Subcutaneous adipose tissue (tissue), 4 donors: ENCODE measurements around the gene PROZ. TPM values are rescaled to one million over a fixed set of nuclear protein-coding genes. Genes with fewer than 3 reads are reported as not detected.

Experiments
- total RNA-seq, 4 donors: library from RNA; depleted of rRNA; stranded (reverse); fragments of >200 nt; gene quantifications; one replicate each; pipeline ENCODE4 v1.1.0, GENCODE V29; 2016
- TF ChIP-seq, protein P1 (sequence below): fragments of 450-650 bp; IDR thresholded peaks from one replicate; pipeline ENCODE4 v1.5.1; 2016; ENCODE audit warnings: low read depth, mild to moderate bottlenecking, control low read depth, antibody characterized with exemption, moderate library complexity

Gene PROZ
- total RNA-seq, 4 donors from 2014 or later = not detected

DNA sequence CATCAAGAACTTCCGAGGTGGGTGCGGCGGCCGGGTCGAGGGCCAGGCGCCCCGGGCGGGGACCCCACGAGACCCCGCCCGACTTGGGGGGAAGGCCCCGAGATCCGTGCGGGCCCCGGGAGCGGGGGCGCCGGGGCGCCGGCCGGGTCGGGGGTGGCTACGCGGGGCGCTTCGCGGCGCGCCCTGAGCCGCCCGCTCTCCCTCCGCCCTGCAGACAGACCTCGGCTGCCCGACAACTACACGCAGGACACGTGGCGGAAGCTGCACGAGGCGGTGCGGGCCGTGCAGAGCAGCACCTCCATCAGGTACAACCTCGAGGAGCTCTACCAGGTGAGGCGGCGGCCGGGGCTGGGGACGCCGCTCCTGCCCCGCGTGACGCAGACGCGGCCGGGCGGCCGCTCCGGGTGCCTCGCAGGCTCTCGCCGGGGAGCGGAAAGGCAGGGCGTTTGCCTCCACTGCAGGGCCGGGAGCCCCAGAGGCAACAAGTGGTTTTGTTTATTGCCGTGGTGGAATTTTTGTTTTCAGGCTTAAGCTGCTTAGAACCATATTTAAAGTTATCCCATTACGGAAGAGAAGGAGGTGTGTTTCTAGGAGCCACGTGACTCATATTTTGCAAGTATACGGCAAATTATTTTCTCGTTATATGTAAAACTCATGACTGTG, 51.4 kb downstream of the PROZ start:
- TF ChIP-seq, protein P1, sequence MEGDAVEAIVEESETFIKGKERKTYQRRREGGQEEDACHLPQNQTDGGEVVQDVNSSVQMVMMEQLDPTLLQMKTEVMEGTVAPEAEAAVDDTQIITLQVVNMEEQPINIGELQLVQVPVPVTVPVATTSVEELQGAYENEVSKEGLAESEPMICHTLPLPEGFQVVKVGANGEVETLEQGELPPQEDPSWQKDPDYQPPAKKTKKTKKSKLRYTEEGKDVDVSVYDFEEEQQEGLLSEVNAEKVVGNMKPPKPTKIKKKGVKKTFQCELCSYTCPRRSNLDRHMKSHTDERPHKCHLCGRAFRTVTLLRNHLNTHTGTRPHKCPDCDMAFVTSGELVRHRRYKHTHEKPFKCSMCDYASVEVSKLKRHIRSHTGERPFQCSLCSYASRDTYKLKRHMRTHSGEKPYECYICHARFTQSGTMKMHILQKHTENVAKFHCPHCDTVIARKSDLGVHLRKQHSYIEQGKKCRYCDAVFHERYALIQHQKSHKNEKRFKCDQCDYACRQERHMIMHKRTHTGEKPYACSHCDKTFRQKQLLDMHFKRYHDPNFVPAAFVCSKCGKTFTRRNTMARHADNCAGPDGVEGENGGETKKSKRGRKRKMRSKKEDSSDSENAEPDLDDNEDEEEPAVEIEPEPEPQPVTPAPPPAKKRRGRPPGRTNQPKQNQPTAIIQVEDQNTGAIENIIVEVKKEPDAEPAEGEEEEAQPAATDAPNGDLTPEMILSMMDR = no peak

DNA sequence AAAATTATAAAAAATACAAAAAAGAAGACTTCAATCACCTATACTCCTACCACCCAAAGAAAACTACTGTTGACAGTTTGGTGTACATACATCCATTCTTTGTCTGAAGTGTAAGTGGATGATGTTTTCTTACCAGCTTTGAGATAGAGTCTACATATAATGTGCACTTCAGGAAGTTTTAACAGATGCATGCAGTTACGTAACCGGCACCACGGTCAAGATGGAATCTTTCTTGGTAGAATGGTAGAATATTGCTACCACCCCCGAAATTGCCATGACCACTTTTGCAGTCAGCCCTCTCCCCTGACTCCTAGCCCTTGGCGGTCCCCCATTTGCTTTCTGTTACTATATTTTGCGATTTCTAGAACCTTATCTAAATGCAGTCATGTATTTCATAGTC, 52.4 kb downstream of the PROZ start:
- TF ChIP-seq, protein P1 = no peak

DNA sequence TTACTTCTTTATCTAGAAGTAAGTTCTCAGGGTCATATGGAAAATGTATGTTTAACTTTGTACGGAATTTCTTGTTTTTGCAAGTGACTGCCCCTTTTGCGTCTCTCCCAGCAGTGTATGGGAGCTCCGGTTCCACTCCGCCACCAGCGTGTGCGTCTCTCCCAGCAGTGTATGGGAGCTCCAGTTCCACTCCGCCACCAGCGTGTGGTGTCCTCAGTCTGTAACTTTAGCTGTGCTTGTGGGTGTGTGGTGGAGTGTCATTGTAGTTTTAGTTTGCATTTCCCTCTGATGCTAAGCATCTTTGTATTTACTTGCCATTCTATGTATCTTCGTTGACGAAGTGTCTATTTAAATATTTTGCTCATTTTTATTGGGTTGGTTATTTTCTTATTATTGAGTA, 53.3 kb downstream of the PROZ start:
- TF ChIP-seq, protein P1 = no peak

DNA sequence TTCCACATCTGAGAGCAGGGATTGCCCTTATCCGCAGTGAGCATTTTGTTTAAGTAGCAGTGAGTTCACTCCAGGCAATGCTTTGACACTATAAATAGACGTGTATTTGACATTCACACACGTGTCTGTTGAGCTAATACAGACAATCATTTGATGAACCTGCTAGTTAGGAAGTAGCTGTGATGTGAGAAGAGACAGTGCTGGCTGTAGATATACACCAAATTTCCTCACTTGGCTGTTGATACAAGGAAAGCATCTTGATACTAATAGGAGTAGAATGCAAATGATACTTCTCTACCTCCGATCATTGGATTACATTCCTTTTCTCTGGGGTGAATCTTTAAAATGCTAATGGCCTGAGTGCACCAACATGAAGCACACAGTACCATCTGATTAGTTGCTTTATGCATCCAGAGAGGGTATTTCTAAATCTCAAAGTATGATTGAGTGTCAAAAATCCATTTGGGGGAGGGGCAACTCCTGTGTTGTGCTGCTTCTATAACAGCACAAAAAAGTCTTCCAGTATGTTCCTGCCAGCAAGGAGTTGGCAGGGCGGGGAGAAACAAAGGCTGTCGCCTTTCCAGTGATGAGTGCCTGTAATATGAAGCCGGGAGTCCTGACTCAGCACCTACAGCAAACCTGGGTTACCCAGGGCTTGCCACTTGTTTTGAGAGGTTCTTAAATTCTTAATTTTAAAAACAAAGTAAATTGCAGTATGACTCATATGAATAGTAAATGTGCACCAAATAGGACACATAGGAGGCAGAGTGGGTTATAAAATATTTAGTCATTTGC, 58.0 kb downstream of the PROZ start:
- TF ChIP-seq, protein P1 = no peak

DNA sequence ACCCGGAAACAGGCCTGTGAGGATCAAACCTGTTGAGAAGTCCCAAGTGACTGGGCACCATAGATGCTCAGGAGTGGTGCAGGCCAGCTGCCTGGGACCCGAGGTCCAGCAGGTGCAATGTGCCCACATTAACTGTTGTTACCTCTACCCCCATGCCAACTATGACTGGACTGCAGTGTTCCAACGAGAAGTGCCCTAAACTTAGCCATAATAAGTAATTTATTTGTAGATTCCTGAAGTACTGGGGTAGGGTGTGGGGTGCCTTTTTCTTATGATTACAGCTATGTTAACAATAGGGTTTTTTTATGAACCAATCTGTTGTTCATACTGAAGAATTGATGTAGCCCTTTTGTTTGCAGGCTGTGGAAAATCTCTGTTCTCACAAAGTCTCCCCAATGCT, 60.1 kb downstream of the PROZ start:
- TF ChIP-seq, protein P1 = no peak

DNA sequence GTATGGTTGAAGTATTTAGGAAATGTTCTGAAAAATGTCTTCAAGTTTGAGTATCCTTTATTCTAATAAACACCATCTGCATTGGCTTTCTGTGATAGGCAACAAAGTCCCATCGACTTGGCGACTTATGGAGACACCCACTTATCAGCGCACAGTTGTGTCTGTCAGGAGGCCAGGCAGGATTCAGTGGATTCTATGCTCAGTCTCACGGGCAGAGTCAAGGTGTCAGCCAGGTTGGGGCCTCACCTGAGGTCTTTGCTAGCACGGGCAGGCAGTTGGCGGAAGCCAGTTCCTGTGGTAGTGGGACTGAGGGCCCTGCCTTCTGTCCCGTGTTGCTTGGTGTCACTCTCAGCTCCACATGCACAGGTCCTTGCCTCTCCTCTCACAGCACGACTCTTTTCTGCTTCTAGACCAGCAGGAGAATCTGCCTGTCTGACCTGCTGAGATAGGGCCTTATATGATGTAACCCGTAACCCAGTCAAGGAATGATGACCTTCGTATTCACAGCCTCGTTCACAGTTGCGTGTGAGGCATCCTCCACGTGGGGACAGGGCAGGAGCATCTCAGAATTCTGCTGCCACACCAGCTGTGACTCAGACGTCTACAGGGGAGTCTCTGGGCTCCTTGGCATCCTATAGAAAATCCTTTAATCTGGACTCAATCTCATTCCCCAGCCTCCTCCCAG, 61.0 kb downstream of the PROZ start:
- TF ChIP-seq, protein P1 = no peak

DNA sequence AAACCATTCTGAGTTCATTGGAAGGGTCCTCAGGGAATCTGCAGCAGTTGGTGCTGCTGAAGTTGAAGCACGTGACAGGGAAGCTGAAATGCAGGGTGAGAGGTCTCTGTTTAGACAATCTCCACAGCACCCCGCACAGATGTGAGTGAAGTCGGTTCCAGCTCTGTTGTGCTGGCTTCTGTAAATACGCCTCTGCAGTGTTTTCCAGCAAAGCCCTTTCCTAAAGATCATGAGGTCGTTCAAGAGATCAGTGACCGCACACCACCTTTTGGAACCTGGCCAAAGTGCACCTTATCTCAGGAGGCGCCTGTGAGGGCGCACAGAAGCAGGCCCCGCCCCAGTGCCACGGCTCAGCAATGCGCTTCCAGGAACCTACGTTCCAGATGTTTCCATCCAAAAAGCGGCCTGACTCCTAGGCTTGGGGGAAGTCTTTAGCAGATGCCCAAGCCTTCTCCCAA, 61.7 kb downstream of the PROZ start:
- TF ChIP-seq, protein P1 = no peak
